ENCODE results near the gene PTPN4. TPM values are rescaled to one million over a fixed set of nuclear protein-coding genes. Genes with fewer than 3 reads are reported as not detected.

The PTPN4 gene
- total and polyA plus RNA-seq, 2 of the 8 experiments (the other 6 are each of a cell fraction or from before 2014, with no cell fraction given), result 28.5 to 105 TPM

GRCh38 chr2:119934319-119934718 lies 174.6 kb downstream of the PTPN4 start:
- CTCF ChIA-PET (ENCODE audit: partially characterized antibody), result interaction anchor here (1.1 kb wide), 1 partner anchor 8 kb away, joined by 3 read pairs; no protein-coding TSS in a partner anchor
- no peak overlapping the region for H2AK5ac ChIP-seq (ENCODE audit: low read depth, low read length)
- H3K4me3 ChIP-seq (ENCODE audit: extremely low read depth in 1 of 4, insufficient read depth in 2 of 4, low read depth in 3 of 4, low read length in 4 of 4), result no peak overlapping the region
- H2BK120ac ChIP-seq (replicated peaks; ENCODE audit: low read depth, low read length), result no peak overlapping the region
- no peak overlapping the region for H2AFZ ChIP-seq (ENCODE audit: low read length)
- no peak overlapping the region for H2BK20ac ChIP-seq (ENCODE audit: low read length)
- no peak overlapping the region for H4K8ac ChIP-seq (ENCODE audit: extremely low read depth, insufficient read depth, low read length)
- no peak overlapping the region for H3K23ac ChIP-seq (ENCODE audit: insufficient read length)
- no peaks in the 10 kb centered on the region for H3K4me1 ChIP-seq (replicated peaks in 1 of 4; ENCODE audit: control insufficient read depth in 3 of 4, insufficient read depth in 4 of 4, low read length in 3 of 4)
- no peak overlapping the region for H3K4me2 ChIP-seq (ENCODE audit: insufficient read depth in 1 of 2, low read depth in 2 of 2, low read length in 2 of 2)
- no peak overlapping the region for H2BK5ac ChIP-seq (ENCODE audit: low read depth, low read length)
- TF ChIP-seq E2F6 (IDR thresholded peaks at IDR 0.05) (no peak), MAFK (IDR thresholded peaks at IDR 0.05; ENCODE audit: low read depth, low read length) (peak; percentile 34; the same call in 1 of the 2 replicates), SIN3A (conservative IDR thresholded peaks at IDR 0.05 in 1 of 2, IDR thresholded peaks at IDR 0.05 in 1 of 2; ENCODE audit: low read depth in 1 of 2, low read length in 2 of 2) (no peak), KDM1A (IDR thresholded peaks at IDR 0.05; ENCODE audit: borderline replicate concordance, low read length) (no peak)
- H4K91ac ChIP-seq (replicated peaks; ENCODE audit: insufficient read length, low read length), result no peak overlapping the region
- H3K9me3 ChIP-seq (ENCODE audit: insufficient read depth in 2 of 2, low read depth in 1 of 2, low read length in 1 of 2), result no peaks in the 10 kb centered on the region
- no peaks in the 10 kb centered on the region for H3K27me3 ChIP-seq (replicated peaks in 1 of 4; ENCODE audit: control insufficient read depth in 3 of 4, extremely low read depth in 1 of 4, insufficient read depth in 3 of 4, low read length in 3 of 4)
- DNase-seq (ENCODE audit: low read depth in 1 of 2, low spot score in 2 of 2) (no peak), FAIRE-seq (no peak)
- H3K79me1 ChIP-seq (ENCODE audit: low read depth, low read length), result no peaks in the 10 kb centered on the region
- peaks cover 0 to 53% (median 26%) of the 10 kb centered on the region in 4 experiments; a peak in 5 of 8 replicates for H3K36me3 ChIP-seq (ENCODE audit: control insufficient read depth in 2 of 4, insufficient read depth in 4 of 4, low read length in 3 of 4)
- H3K79me2 ChIP-seq (ENCODE audit: control insufficient read depth in 1 of 2, insufficient read depth in 2 of 2, low read length in 2 of 2), result no peaks in the 10 kb centered on the region
- H3K9ac ChIP-seq (replicated peaks in 1 of 4; ENCODE audit: extremely low read depth in 1 of 4, low read depth in 3 of 4, low read length in 3 of 4), result no peak overlapping the region
- H3K27ac ChIP-seq (ENCODE audit: low read depth, low read length), result no peak overlapping the region
- H3K18ac ChIP-seq (ENCODE audit: extremely low read depth, low read length), result no peak overlapping the region
- H2BK12ac ChIP-seq (ENCODE audit: low read depth, low read length), result no peak overlapping the region
- no peaks in the 10 kb centered on the region for H3K23me2 ChIP-seq (ENCODE audit: low read depth, low read length)
- no peak overlapping the region for H4K5ac ChIP-seq (ENCODE audit: insufficient read length, low read depth, low read length)
- H2BK15ac ChIP-seq (ENCODE audit: low read length), result no peak overlapping the region
- H3K56ac ChIP-seq (replicated peaks; ENCODE audit: insufficient read length, low read depth, low read length), result no peak overlapping the region
- POLR2A ChIA-PET (ENCODE audit: partially characterized antibody), result no interaction called here
- H4K20me1 ChIP-seq (replicated peaks in 1 of 2; ENCODE audit: control insufficient read depth in 1 of 2, insufficient read depth in 2 of 2, low read length in 2 of 2), result peaks cover 0 to 5% of the 10 kb centered on the region in 2 experiments
- H3K14ac ChIP-seq (ENCODE audit: insufficient read length), result no peak overlapping the region
- H3K4ac ChIP-seq (replicated peaks; ENCODE audit: insufficient read length, low read depth, low read length), result no peak overlapping the region

Measured in H1 (cell line).